Pulmonary artery endothelial cell (primary cell): ENCODE results near the gene NPEPL1. TPM values are rescaled to one million over a fixed set of nuclear protein-coding genes. Genes with fewer than 3 reads are reported as not detected.
"Not testable (repeated sequence)": the region's sequence is repeated elsewhere in the genome, so short reads cannot be mapped to it uniquely, and the experiment has no call there.

Experiments
- DNase-seq: peaks from one replicate; pipeline ENCODE4 v3.0.0-alpha.2; 2011; ENCODE audit warnings: low read depth, low spot score
- total RNA-seq: library from RNA; depleted of rRNA; stranded (reverse); fragments of >200 nt; gene quantifications from 2 replicates; pipeline ENCODE4 v1.2.3, GENCODE V29; 2014

Gene NPEPL1
- total RNA-seq, 1 donor from 2014 or later, result 39.2 TPM

GRCh38 chr20:58740356-58741308, 48.0 kb downstream of the NPEPL1 start:
- DNase-seq, result no peak

GRCh38 chr20:58741384-58741783, 48.8 kb downstream of the NPEPL1 start:
- DNase-seq, result no peak

GRCh38 chr20:58742668-58743566, 50.3 kb downstream of the NPEPL1 start:
- DNase-seq, result no peak

GRCh38 chr20:58743929-58744534, 51.4 kb downstream of the NPEPL1 start:
- no peak for DNase-seq

GRCh38 chr20:58744836-58745235, 52.2 kb downstream of the NPEPL1 start:
- DNase-seq, result no peak

- DNase-seq, result no peak
Measured at GRCh38 chr20:58745391-58745790, 52.8 kb downstream of the NPEPL1 start.

- DNase-seq, result no peak
Measured at GRCh38 chr20:58746620-58747019, 54.0 kb downstream of the NPEPL1 start.

- no peak for DNase-seq
Measured at GRCh38 chr20:58747211-58747610, 54.6 kb downstream of the NPEPL1 start.

GRCh38 chr20:58748618-58749017, 56.0 kb downstream of the NPEPL1 start:
- no peak for DNase-seq

GRCh38 chr20:58749098-58749769, 56.6 kb downstream of the NPEPL1 start:
- DNase-seq, result no peak

GRCh38 chr20:58749979-58750378, 57.4 kb downstream of the NPEPL1 start:
- DNase-seq, result no peak

GRCh38 chr20:58750706-58751105, 58.1 kb downstream of the NPEPL1 start:
- not testable (repeated sequence) for DNase-seq

GRCh38 chr20:58751979-58752378, 59.4 kb downstream of the NPEPL1 start:
- DNase-seq, result no peak

GRCh38 chr20:58752565-58752964, 60.0 kb downstream of the NPEPL1 start:
- no peak for DNase-seq

- DNase-seq, result no peak
Measured at GRCh38 chr20:58753267-58753921, 60.8 kb downstream of the NPEPL1 start.

GRCh38 chr20:58753922-58754551, 61.4 kb downstream of the NPEPL1 start:
- DNase-seq, result no peak

GRCh38 chr20:58754584-58754983, 62.0 kb downstream of the NPEPL1 start:
- DNase-seq, result no peak

- no peak for DNase-seq
Measured at GRCh38 chr20:58755062-58755697, 62.6 kb downstream of the NPEPL1 start.

- DNase-seq, result no peak
Measured at GRCh38 chr20:58755766-58756449, 63.3 kb downstream of the NPEPL1 start.
